ENCODE measurements around the gene CRYBB3. TPM values are rescaled to one million over a fixed set of nuclear protein-coding genes. Genes with fewer than 3 reads are reported as not detected.

Gene CRYBB3
- total RNA-seq, result not detected

- DNase-seq (ENCODE audit: low spot score) (no peak), ATAC-seq (no peak)
- intact Hi-C loops (cut with DNase I), result no loop called here
These were observed at the start of gene CRYBB3 for GRCh38 chr22:25199731-25200520. Gene CRYBB3 (plus strand): TSS chr22:25199858. CDS start chr22:25201397, 1,539 bp downstream.

DNA sequence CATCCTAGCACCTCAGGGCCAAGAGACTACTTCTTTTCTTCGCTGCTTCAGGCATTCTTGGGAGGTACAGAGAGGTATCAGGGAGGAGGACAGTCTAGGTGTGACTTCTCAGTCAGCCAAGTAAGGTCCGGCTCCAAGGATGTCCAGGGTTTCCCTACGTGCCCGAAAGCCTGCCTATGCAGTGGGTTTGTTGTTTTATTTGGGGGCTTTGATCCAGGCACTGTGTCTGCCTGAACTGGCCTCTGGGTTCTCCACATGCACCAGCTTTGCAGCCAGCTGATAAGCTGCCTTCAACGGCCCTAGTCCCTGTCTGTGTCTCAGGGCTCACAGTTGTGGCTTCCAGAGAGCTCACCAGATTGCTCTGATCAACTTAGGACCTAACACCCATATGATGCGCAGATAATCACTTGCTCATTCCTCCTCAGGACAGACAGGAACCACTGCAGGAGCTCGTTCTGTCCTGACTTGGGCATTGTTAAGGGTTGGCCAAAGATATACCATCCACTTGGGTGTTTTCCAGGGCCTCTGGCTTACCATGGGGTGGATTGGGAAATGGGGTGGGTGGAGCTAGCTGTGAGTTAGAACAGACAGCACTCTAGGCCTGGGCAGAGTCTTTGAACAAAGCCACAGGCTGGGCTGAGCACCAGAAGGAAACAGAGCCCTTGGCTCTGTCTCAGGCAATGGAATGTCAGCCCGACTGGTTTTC, 45.5 kb upstream of the CRYBB3 start:
- ATAC-seq, result peak; percentile 92
- intact Hi-C loops (cut with DNase I), result no loop called here
- DNase-seq (ENCODE audit: low spot score), result no peak

GRCh38 chr22:25154667-25154999, 45.0 kb upstream of the CRYBB3 start:
- no peak for DNase-seq (ENCODE audit: low spot score)
- ATAC-seq, result no peak
- intact Hi-C loops (cut with DNase I), result no loop called here

- intact Hi-C loops (cut with DNase I), result no loop called here
- DNase-seq (ENCODE audit: low spot score) (no peak), ATAC-seq (no peak)
These were observed 42.9 kb upstream of the CRYBB3 start for GRCh38 chr22:25156736-25157135.

- ATAC-seq (no peak), DNase-seq (ENCODE audit: low spot score) (no peak)
- intact Hi-C loops (cut with DNase I), result no loop called here
These were observed 40.6 kb upstream of the CRYBB3 start for GRCh38 chr22:25159028-25159427.

GRCh38 chr22:25160120-25160996, 39.3 kb upstream of the CRYBB3 start:
- intact Hi-C loops (cut with DNase I), result no loop called here
- DNase-seq (ENCODE audit: low spot score), result no peak
- ATAC-seq, result no peak

DNA sequence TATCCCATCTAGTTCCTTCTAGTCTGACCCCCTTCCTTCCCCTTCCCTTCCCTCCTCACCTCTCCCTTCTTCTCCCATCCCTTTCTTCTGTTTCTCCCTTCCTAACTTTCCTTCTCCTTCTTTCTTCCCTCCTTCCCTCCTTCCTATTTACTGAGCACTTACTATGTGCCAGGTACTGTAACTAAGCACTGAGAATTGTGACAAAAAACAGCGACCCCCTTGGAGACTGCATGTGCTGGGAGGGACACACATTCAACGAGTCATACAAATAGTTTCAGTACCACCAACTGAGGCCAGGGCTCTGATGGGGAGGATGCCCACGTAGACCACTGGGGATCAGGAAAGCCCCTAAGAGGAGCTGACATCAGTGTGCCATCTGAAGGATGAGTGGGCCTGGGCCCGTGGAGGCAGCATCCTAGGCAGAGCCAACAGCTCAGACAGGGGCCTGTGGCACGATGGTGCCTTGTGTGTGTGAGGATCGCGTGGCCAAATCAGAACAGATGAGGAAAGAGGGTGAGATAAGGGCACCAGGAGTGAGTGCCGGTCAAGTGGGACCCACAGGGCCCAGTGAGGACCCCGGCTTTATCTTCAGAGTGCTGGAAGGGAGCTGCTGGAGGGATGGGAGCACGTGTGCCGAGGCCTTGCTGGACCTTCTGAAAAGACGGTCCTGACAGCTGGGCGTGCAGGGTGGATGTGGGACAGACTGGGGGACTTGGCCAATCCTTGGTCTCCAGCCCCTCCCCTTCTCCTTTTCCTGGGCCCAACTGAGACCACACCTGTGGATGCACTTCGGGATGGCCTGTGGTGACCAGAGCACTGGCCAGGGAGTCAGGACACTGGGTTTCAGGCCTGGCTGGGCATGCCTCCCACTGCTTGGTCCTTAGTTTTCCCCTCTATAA, 38.4 kb upstream of the CRYBB3 start:
- DNase-seq (ENCODE audit: low spot score) (no peak), ATAC-seq (no peak)
- intact Hi-C loops (cut with DNase I), result no loop called here

- intact Hi-C loops (cut with DNase I), result no loop called here
These were observed 37.6 kb upstream of the CRYBB3 start for GRCh38 chr22:25161916-25162530.

DNA sequence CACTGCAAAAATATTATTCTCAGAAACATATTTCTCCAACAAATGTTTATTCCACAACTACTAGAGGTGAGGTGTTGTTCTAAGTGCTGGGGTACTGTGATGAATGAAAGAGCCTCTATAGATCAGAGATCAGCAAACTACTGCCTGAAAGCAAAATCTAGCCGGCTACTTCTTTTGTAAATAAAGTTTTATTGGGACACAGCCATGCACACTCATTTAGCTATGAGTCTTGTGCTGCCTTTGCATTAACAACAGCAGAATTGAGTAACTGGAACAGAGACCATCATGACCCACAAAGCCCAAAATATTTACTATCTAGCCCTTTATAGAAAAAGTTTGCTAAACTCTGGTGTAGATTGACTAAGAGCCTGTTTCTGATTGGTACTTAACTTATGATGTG, 37.1 kb upstream of the CRYBB3 start:
- intact Hi-C loops (cut with DNase I), result no loop called here
- DNase-seq (ENCODE audit: low spot score), result no peak
- ATAC-seq, result no peak

More at GRCh38 chr22:25161916-25162530, 37.6 kb upstream of the CRYBB3 start:
- DNase-seq (ENCODE audit: low spot score) (no peak), ATAC-seq (no peak)

DNA sequence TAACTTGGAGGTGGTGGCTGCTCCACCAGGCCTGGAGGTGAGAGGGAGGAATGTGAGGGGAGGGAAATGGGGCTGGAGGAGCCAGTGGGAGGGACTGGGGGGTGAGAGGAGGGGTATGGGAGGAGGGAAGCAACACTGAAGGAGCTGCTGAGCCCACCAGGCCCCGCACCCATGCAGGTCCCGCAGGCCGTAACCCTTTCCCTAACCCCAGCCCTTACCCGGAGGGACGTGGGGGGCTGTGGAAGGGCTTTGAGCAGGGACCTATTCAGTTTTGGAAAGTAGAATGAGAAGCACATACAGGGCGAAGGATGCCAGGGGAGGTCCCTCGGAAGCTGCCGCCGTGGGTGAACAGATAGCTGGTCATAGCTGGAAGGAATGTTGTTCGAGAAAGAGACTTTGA, 33.9 kb upstream of the CRYBB3 start:
- ATAC-seq (no peak), DNase-seq (ENCODE audit: low spot score) (no peak)
- intact Hi-C loops (cut with DNase I), result no loop called here

- ATAC-seq (peak; percentile 17), DNase-seq (ENCODE audit: low spot score) (no peak)
- intact Hi-C loops (cut with DNase I), result no loop called here
These were observed 33.2 kb upstream of the CRYBB3 start for GRCh38 chr22:25166266-25167040.

- DNase-seq (ENCODE audit: low spot score) (no peak), ATAC-seq (peak; percentile 16)
- intact Hi-C loops (cut with DNase I), result no loop called here
These were observed 32.6 kb upstream of the CRYBB3 start for GRCh38 chr22:25167082-25167481.

DNA sequence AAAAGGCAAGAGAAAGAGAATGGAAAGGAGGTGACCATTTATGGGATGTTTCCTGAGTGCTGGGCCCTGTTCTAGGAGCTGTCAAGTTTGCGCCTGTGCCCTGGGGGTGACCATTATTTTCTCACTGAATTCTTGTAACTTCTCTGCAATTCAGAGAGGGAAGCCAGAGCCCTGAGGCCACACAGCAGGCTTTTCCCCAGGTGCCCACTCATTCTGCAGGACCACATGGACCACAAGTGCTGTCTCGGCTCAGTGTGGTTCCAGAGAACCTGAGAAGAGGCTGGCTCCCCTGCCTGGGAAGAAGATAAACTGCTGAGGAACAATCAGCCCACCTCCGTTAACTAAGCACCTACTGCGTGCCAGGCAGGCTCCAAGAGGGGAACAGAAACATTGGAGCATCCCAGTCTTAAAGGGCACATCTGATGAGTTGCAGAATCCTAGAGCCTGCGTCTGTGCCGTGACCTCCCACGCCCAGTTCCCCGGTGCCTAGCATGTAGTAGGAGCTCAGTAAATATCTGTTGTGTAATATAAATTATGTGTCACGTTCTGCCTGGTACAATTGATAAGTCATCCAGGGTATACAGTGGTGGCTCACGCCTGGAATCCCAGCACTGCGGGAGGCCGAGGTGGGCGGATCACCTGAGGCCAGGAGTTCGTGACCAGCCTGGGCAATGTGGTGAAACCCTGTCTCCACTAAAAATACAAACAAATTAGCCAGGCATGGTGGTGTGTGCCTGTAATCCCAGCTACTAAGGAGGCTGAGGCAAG, 31.6 kb upstream of the CRYBB3 start:
- intact Hi-C loops (cut with DNase I), result no loop called here
- DNase-seq (ENCODE audit: low spot score), result no peak
- no peak for ATAC-seq

GRCh38 chr22:25169278-25170031, 30.2 kb upstream of the CRYBB3 start:
- intact Hi-C loops (cut with DNase I), result no loop called here
- no peak for DNase-seq (ENCODE audit: low spot score)
- no peak for ATAC-seq

DNA sequence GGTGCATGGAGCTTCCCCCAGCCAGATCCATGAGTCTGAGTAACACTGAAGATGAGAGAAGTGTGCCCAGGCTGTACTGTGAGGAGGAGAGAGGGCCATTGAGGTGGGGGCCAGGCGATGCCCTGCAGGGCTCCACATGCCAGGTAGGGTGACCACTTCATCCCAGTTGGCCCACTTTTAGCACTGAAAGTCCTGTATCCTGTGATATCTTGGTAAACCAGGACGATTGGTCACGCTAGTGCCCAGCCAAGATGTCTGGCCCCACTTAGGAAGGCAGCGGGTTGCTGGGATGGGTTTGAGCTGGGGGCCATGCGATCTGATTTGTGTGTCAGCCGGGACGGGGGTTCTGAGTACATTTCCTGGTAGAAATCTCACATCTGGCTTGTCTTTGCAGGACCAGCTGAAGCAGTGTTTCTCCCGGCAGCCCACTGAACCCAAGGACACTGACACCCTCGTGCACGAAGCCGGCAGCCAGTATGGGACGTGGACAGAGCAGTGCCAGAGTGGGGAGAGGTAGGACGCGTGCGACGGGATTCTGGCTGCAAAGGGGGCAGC, 29.2 kb upstream of the CRYBB3 start:
- ATAC-seq (no peak), DNase-seq (ENCODE audit: low spot score) (no peak)
- intact Hi-C loops (cut with DNase I), result no loop called here

- DNase-seq (ENCODE audit: low spot score), result no peak
- ATAC-seq, result peak; percentile 51
- intact Hi-C loops (cut with DNase I), result no loop called here
These were observed 27.5 kb upstream of the CRYBB3 start for GRCh38 chr22:25172153-25172552.
